ENCODE data around the gene IGF1R. TPM values are rescaled to one million over a fixed set of nuclear protein-coding genes. Genes with fewer than 3 reads are reported as not detected.

Gene IGF1R
- total RNA-seq, 1 experiment from 2014 or later: 3.8 TPM

DNA sequence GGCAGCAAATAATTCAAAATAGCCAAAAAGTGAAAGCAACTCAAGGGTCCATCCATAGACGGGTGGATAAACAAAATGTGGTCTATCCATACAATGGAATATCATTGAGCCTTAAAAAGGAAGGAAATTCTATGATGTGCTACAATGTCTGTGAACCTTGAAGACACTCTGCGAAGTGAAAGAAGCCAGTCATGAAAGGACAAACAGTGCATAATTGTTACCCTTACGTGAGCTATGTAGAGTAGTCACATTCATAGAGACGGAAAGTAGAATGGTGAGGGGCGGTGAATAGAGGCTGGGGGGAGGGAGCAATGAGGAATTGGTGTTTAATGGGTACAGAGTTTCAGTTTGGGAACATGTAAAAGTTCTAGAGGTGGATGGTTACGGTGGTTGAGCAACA lies 18.1 kb downstream of the IGF1R start:
- Histone ChIP-seq H3K27ac (ENCODE audit: low read length) (no peak overlapping the region), H3K9me3 (ENCODE audit: low read length) (no peaks in the 10 kb centered on the region), H3K36me3 (ENCODE audit: low read depth, low read length) (no peaks in the 10 kb centered on the region), H4K20me1 (ENCODE audit: low read length) (no peaks in the 10 kb centered on the region), H3K79me2 (ENCODE audit: low read length) (no peaks in the 10 kb centered on the region), H2AFZ (ENCODE audit: low read length) (no peak overlapping the region), H3K27me3 (ENCODE audit: low read length) (no peaks in the 10 kb centered on the region), H3K4me2 (ENCODE audit: low read length) (no peak overlapping the region), H3K9me2 (replicated peaks; ENCODE audit: low read length) (no peaks in the 10 kb centered on the region), H3F3A (ENCODE audit: low read length, unreplicated experiment) (no peaks in the 10 kb centered on the region), H3K9ac (ENCODE audit: low read length) (no peak overlapping the region), H3K4me1 (ENCODE audit: insufficient read depth, low read length) (peaks cover 11% of the 10 kb centered on the region), H3K4me3 (ENCODE audit: low read length) (no peak overlapping the region)
- ChIA-PET CTCF (no interaction called here), POLR2A (ENCODE audit: unreplicated experiment) (no interaction called here)
- no peak for DNase-seq
- intact Hi-C loops (cut with micrococcal nuclease): no loop called here
- no TSS peak for BruUV-seq (replicated peaks)
- no peak for TF ChIP-seq EZH2phosphoT487 (IDR thresholded peaks at IDR 0.05; ENCODE audit: borderline replicate concordance, low read length)
- TF ChIP-seq, protein P1, sequence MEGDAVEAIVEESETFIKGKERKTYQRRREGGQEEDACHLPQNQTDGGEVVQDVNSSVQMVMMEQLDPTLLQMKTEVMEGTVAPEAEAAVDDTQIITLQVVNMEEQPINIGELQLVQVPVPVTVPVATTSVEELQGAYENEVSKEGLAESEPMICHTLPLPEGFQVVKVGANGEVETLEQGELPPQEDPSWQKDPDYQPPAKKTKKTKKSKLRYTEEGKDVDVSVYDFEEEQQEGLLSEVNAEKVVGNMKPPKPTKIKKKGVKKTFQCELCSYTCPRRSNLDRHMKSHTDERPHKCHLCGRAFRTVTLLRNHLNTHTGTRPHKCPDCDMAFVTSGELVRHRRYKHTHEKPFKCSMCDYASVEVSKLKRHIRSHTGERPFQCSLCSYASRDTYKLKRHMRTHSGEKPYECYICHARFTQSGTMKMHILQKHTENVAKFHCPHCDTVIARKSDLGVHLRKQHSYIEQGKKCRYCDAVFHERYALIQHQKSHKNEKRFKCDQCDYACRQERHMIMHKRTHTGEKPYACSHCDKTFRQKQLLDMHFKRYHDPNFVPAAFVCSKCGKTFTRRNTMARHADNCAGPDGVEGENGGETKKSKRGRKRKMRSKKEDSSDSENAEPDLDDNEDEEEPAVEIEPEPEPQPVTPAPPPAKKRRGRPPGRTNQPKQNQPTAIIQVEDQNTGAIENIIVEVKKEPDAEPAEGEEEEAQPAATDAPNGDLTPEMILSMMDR (conservative IDR thresholded peaks at IDR 0.05; ENCODE audit: low read depth, low read length): no peak
- TF ChIP-seq EZH2 (IDR thresholded peaks at IDR 0.05; ENCODE audit: low read length, unreplicated experiment): no peak
- no peak for ATAC-seq

DNA sequence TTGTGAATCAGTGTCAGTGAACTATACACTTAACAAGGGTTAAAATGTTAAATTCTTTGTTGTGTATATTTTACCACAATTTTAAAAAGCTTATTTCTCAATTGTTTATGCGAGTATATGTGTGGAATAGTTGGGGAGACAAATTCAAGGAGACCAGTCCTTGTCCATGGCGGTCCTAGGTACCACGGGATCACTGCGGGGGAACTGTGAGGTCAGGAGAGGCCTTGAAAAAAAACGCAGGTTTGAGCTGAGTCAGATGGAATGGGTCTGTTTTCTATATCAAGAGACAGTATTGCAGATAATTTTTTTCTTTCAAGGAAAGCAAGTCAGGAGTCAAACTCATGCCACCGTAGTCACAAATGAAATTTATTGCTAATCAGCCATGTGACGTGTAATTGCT lies 18.5 kb downstream of the IGF1R start:
- H3K4me2 ChIP-seq (ENCODE audit: low read length): no peak overlapping the region
- no peak overlapping the region for H3K27ac ChIP-seq (ENCODE audit: low read length)
- ChIA-PET CTCF (no interaction called here), POLR2A (ENCODE audit: unreplicated experiment) (interaction anchor here (0.5 kb wide), 1 partner anchor 17 kb away, joined by 16 read pairs; no protein-coding TSS in a partner anchor)
- DNase-seq (no peak), ATAC-seq (no peak)
- H3F3A ChIP-seq (ENCODE audit: low read length, unreplicated experiment): no peaks in the 10 kb centered on the region
- intact Hi-C loops (cut with micrococcal nuclease): no loop called here
- peaks cover 11% of the 10 kb centered on the region for H3K4me1 ChIP-seq (ENCODE audit: insufficient read depth, low read length)
- H3K36me3 ChIP-seq (ENCODE audit: low read depth, low read length): no peaks in the 10 kb centered on the region
- no peak overlapping the region for H3K4me3 ChIP-seq (ENCODE audit: low read length)
- BruUV-seq (replicated peaks): no TSS peak
- TF ChIP-seq EZH2 (IDR thresholded peaks at IDR 0.05; ENCODE audit: low read length, unreplicated experiment) (no peak), EZH2phosphoT487 (IDR thresholded peaks at IDR 0.05; ENCODE audit: borderline replicate concordance, low read length) (no peak)
- TF ChIP-seq, protein P1 (conservative IDR thresholded peaks at IDR 0.05; ENCODE audit: low read depth, low read length): no peak
- no peaks in the 10 kb centered on the region for H3K79me2 ChIP-seq (ENCODE audit: low read length)
- no peaks in the 10 kb centered on the region for H3K9me2 ChIP-seq (replicated peaks; ENCODE audit: low read length)
- H4K20me1 ChIP-seq (ENCODE audit: low read length): no peaks in the 10 kb centered on the region
- no peak overlapping the region for H3K9ac ChIP-seq (ENCODE audit: low read length)
- H3K9me3 ChIP-seq (ENCODE audit: low read length): no peaks in the 10 kb centered on the region
- H3K27me3 ChIP-seq (ENCODE audit: low read length): no peaks in the 10 kb centered on the region
- no peak overlapping the region for H2AFZ ChIP-seq (ENCODE audit: low read length)

DNA sequence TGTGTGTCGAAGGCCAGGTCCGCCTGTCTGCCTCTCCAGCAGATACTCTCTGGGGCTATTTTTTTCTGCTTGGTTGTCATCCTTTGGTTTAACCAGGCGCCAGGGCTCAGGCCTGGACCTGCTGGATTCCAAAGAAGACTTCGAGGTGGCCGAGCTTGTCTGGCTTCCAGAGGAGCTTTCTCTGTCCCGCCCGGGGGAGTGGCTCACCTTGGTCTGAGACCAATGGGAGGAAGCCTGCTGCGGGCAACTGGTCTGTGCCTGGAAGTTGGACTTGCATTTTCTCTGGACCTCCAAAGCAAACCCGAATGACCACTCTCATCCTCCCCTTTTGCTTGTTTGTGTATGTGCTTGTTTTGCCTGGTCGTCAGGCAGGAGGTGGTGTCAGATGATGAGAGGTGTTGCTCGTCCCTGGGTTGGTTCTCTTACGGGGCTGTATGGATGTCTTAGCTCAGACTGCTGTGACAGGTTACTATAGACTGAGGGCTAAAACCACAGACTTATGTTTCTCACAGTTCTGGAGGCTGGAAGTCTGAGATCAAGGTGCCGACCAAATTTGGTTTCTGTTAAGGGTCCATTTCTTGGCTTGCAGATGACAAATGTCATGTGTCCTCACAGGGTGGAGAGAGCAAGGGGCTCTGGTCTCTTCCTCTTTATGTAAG lies 19.3 kb downstream of the IGF1R start:
- DNase-seq (no peak), ATAC-seq (no peak)
- Histone ChIP-seq H3K4me2 (ENCODE audit: low read length) (no peak overlapping the region), H4K20me1 (ENCODE audit: low read length) (no peaks in the 10 kb centered on the region), H3K36me3 (ENCODE audit: low read depth, low read length) (no peaks in the 10 kb centered on the region), H3K27me3 (ENCODE audit: low read length) (no peaks in the 10 kb centered on the region), H2AFZ (ENCODE audit: low read length) (no peak overlapping the region), H3F3A (ENCODE audit: low read length, unreplicated experiment) (no peaks in the 10 kb centered on the region), H3K4me1 (ENCODE audit: insufficient read depth, low read length) (peaks cover 11% of the 10 kb centered on the region), H3K9me3 (ENCODE audit: low read length) (no peaks in the 10 kb centered on the region), H3K4me3 (ENCODE audit: low read length) (no peak overlapping the region), H3K9me2 (replicated peaks; ENCODE audit: low read length) (no peaks in the 10 kb centered on the region), H3K79me2 (ENCODE audit: low read length) (no peaks in the 10 kb centered on the region), H3K9ac (ENCODE audit: low read length) (no peak overlapping the region), H3K27ac (ENCODE audit: low read length) (no peak overlapping the region)
- BruUV-seq (replicated peaks): no TSS peak
- intact Hi-C loops (cut with micrococcal nuclease): no loop called here
- TF ChIP-seq, protein P1 (conservative IDR thresholded peaks at IDR 0.05; ENCODE audit: low read depth, low read length): no peak
- TF ChIP-seq EZH2 (IDR thresholded peaks at IDR 0.05; ENCODE audit: low read length, unreplicated experiment): no peak
- TF ChIP-seq EZH2phosphoT487 (IDR thresholded peaks at IDR 0.05; ENCODE audit: borderline replicate concordance, low read length): no peak
- ChIA-PET CTCF (no interaction called here), POLR2A (ENCODE audit: unreplicated experiment) (interaction anchor here (0.5 kb wide), 1 partner anchor 16 kb away, joined by 16 read pairs; no protein-coding TSS in a partner anchor)
